HCT116 (cell line): ENCODE results near the gene LYPD8. TPM values are rescaled to one million over a fixed set of nuclear protein-coding genes. Genes with fewer than 3 reads are reported as not detected.

Source experiments
- total RNA-seq: library from RNA; stranded (reverse); gene quantifications from one replicate; pipeline ENCODE4 v1.2.1, GENCODE V29; 2021; ENCODE audit not compliant: unreplicated experiment

Gene LYPD8
- total RNA-seq, 1 experiment from 2014 or later, result not detected

Other genes with a start within 250 kb of the LYPD8 start
- not detected for gene OR2G6, start 247.7 kb downstream of the LYPD8 start, total RNA-seq
- gene OR2T29, start 193.0 kb downstream of the LYPD8 start, total RNA-seq, result not detected
- gene OR2T34, start 181.0 kb downstream of the LYPD8 start, total RNA-seq, result not detected
- gene OR2T10, start 158.1 kb downstream of the LYPD8 start, total RNA-seq, result not detected
- gene OR2T11, start 120.7 kb downstream of the LYPD8 start, total RNA-seq, result not detected
- not detected for gene OR2T35, start 110.5 kb downstream of the LYPD8 start, total RNA-seq
- gene OR2T27, start 100.2 kb downstream of the LYPD8 start, total RNA-seq, result not detected
- gene OR14I1, start 53.0 kb downstream of the LYPD8 start, total RNA-seq, result not detected
- gene SH3BP5L, start 70.2 kb upstream of the LYPD8 start, total RNA-seq, result 22.3 TPM
- gene ZNF672, start 82.5 kb upstream of the LYPD8 start, total RNA-seq, result 27.6 TPM
- 76.2 TPM for gene ZNF692, start 103.3 kb upstream of the LYPD8 start, total RNA-seq
- gene PGBD2, start 150.5 kb upstream of the LYPD8 start, total RNA-seq, result 5.1 TPM